Fibroblast of skin of right quadriceps (primary cell): ENCODE results near the gene SOX10.

ENCODE experiments used
- DNase-seq: peaks from one replicate; pipeline ENCODE4 v3.0.0-alpha.2; 2013

The SOX10 gene

DNA sequence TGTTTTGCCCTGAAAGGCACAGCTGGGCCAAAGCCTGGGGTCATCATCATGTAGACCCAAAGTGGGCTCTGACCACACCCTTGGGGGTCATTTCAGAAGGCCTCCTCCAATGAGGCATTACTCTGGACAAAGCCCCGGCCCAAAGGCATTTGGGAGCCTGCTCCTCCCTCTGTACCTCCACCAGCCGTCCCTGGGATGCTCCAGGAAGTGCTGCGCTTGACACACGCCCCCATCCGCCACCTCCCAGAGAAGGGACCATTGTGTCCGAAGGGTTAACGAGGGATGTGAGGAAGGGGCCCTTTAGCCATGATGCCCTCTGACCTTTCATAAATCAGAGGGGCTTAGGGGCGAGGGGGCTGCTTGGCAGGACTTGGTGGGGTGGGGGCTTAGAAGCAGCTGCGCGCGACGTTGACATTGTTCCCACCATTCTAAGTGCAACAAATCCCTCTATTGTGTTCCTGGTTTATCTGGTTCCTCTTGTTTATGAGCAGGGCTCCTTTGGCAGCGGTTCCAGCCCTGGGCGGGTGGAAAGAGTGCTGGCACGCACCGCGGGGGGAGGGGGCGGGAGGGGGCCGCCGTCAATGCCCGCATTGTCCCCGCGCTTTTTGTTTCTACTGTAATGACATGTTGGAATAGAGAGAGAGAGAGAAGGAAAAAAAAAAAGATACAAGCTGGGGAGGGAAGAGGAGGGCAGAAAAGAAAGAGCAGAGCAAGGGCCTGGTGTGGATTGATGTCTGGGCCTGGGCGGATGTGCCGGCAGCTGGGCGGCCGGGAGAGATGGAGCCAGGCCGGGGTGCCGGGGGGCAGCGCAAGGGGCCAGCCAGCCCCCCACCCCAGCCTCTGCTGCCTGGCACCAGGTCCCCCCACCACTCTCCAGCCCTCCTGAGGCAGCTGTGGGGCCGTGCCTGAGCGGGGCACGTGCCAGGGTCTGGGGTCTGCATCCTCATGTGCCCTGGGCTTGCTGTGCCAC is 32.1 kb upstream of the SOX10 start:
- no peak for DNase-seq

DNA sequence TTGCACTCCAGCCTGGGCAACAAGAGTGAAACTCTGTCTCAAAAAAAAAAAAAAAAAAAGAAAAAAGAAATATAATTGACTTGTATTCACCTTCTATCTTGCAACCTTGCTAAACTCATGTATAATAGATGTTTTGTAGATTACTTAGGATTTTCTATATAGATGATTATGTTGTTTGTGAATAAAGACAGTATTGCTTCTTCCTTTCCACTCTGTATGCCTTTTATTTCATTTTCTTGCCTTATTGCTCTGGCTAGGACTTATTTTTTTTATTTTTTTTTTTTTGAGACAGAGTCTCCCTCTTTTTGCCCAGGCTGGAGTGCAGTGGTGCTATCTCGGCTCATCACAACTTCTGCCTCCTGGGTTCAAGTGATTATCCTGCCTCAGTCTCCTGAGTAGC is 29.7 kb upstream of the SOX10 start:
- DNase-seq: no peak

GRCh38 chr22:38012604-38013072 is 28.3 kb upstream of the SOX10 start:
- DNase-seq: no peak

- no peak for DNase-seq
Observed at GRCh38 chr22:38009000-38009806, 24.8 kb upstream of the SOX10 start.

- no peak for DNase-seq
Observed at GRCh38 chr22:38007330-38007902, 23.1 kb upstream of the SOX10 start.

GRCh38 chr22:38006906-38007305 is 22.6 kb upstream of the SOX10 start:
- DNase-seq: no peak

DNA sequence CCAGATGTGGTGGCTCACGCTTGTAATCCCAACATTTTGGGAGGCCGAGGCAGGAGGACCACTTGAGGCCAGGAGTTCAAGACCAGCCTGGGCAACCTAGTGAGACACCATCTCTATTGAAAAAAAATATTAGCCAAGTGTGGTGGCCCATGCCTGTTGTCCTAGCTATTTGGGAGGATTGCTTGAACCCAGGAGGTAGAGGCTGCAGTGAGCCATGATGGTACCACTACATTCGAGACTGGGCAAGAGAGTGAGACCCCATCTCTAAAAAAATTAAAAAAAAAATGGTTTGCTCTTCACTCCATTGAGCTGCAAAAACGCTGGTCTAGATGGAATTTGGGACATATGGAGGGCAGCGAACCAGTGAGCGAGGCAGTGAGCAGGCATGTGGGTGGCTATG is 21.6 kb upstream of the SOX10 start:
- no peak for DNase-seq

- no peak for DNase-seq
Observed at GRCh38 chr22:37999640-38000272, 15.4 kb upstream of the SOX10 start.

DNA sequence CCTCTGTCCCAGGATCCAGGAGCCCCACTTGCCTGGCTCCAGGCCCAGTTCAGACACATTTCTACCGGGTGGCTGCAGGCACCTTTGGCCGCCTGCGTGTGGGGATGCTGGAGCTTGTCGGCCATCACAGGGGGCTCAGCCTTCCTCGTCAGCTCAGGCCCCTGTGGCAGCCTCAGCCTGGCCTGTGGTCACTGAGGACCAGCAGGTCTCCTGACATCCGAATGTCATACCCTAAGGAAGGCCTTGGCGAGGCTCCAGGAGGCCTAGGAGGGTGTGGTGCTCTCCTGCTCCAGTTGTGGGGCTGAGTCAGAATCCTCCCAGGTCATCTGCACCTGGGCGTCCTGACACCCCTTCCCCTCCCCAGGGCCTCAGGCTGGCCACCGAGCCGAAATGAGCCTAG is 14.9 kb upstream of the SOX10 start:
- DNase-seq: no peak

GRCh38 chr22:37998543-37998942 is 14.2 kb upstream of the SOX10 start:
- DNase-seq: no peak

DNA sequence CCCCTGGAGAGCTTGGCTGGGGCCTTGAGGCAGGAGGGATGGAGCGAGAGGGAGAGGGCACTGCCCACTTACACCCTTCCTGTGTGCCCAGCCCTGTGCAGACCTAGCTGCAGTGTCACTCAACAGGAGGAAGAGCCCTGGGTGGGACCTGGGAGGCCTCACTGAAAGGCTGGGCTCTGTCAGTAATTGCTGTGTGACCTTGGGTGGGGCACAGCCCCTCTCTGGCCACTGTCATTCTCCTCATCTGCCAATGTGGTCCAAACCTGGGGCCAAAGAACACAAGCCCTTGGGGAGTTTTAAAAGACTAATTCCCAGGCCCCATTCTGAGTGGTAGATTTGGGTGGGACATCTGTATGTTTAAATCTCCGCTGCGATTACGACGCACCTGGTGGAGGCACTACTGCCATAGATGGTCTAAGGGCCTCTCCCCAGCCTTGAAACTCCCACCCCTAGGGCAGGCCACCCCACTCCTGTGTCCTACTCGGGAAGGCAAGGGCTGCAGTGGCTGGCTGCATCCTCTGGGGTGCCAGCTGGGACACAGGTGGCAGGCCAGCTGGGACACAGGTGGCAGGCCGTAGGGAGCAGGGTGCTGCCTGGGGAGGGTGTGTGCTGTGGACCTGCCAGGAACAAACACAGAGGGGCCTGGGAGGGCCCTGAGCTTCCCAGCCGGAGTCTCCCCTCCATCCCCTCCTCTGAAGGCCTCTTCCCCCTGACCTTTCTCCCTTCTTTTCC is 12.3 kb upstream of the SOX10 start:
- DNase-seq: no peak

DNA sequence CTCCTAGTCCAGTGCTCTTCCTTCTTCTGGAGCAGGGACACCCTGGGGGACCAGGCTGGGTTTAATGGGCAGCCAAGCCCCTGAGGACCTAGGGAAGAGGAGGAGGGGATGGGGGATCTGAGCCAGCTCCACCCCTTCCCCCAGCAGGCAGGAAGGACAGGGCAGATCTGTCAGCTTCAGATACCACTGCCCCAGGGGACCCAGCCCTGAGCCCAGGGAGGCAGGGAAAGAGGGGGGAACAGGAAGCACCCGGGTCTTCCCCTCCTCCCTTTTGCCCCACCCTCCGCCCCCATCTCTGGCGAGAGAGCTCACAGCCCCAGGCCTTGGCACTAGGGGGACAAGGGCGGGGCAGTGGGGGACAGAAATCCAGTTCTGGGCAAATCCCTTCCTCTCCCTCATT is 11.7 kb upstream of the SOX10 start:
- no peak for DNase-seq

- DNase-seq: no peak
Observed at GRCh38 chr22:37995460-37995859, 11.1 kb upstream of the SOX10 start.

- no peak for DNase-seq
Observed at GRCh38 chr22:37994982-37995381, 10.6 kb upstream of the SOX10 start.

DNA sequence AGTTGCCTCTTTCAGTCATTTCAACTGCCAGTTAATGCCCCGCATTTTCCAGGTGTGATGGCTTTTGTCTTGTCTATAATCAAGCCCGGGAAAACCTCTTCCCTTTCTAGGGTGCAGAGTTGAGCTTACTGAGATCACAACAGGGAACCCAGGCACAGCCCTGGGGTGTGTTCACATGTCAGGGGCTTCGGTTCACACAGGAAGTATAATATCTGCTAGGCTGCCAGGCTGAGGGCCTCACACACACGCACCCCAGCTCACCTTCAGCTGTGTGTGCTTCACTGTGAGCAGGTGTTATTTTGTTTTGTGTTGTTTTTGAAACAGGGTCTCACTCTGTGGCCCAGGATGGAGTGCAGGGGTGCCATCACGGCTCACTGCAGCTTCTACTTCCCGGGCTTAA is 9.7 kb upstream of the SOX10 start:
- no peak for DNase-seq

GRCh38 chr22:37991731-37992442 is 7.5 kb upstream of the SOX10 start:
- no peak for DNase-seq

DNA sequence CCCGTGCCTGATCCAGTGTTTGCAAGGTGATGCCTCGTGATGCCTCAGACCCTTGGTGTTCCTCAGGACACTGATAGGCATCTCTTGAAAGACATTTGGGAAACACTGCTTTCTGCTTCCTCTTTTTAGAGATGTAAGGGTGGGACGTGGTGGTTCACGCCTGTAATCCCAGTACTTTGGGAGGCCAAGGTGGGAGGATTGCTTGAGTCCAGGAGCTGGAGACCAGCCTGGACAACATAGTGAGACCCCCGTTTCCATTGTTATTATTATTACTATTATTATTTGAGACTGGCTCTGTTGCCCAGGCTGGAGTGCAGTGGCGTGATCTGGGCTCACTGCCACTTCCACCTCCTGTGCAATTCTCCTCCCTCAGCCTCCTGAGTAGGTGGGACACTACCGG is 6.5 kb upstream of the SOX10 start:
- DNase-seq: no peak

GRCh38 chr22:37990301-37990700 is 5.9 kb upstream of the SOX10 start:
- no peak for DNase-seq

DNA sequence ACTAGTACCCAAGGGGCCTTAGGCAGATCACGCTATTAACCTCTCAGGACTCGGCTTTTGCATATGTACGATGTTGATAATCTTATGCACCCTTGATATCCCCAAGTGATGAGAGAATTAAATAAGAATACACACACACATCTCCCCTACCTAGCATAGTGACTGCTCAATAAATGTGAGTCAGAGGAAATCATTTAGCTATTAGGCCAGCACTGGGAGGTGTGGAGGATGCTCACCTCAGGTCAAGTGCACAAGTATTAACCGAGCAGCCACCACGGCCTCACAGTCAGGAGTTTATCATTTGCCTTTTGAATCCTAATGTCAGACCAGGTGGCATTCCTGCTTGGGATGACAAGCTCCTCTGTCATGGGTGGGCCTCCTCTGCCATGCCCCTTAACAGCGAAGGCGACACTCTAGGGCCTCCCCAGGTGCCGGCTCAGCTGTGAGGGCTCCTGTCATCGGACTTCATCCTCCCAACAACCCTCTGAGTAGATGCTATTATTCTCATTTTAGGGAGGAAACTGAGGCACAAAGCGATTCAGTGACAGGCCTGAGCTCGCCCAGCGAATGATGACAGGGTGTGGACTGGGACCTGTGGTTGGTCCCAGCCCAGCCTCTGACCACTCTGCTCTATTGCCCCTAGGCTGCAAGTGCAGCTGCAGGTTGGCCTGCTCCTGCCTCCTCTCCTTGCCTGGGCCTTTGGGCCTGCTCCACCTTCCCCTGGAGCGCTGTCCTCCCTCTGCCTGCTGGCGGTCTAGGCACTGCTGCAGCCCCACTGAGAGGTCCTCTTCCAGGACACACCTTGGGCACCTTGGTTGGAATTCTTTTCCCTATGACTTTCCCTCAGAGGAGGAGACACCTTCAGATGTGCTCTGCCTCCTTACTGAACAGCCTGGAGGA is 5.0 kb upstream of the SOX10 start:
- no peak for DNase-seq

DNA sequence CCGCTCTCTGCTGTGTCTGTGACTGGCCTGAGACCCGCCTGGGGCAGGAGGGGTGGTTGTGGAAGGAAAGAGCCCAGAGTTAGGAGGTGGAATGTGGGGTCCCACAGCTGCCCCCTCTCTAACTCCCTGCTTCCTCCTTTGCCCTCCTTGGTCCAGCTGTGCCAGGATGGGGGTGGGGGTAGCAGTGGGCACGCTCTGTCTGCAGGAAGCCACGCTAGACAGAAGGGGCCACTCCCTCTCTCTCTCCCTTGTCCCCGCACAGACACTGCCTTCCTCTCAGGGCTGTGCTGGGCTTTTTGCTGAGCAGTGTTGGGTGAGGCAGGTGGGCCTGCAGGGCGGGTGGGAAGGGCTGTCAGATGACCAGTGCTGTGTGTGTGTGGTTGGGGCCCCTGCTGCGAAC is 2.0 kb upstream of the SOX10 start:
- DNase-seq: no peak
